ACC112 (cell line): Measurements from ENCODE around the gene PABPN1.

Experiments
- H2AFZ ChIP-seq: fragments of 200-600 bp; sonication (generic); one replicate; pipeline ENCODE4 v1.6.0; 2017; ENCODE audit warnings: antibody characterized with exemption, low read length; ENCODE audit not compliant: unreplicated experiment
- H3K27ac ChIP-seq: fragments of 200-600 bp; sonication (generic); 2 replicates; pipeline ENCODE4 v1.5.1; 2014; ENCODE audit warnings: low read depth, mild to moderate bottlenecking, antibody characterized with exemption, low read length, moderate library complexity
- H3K27me3 ChIP-seq: fragments of 200-600 bp; sonication (generic); 2 replicates; pipeline ENCODE4 v1.6.1; 2014; ENCODE audit warnings: mild to moderate bottlenecking, antibody characterized with exemption, low read length, moderate library complexity, mixed read lengths; ENCODE audit not compliant: insufficient read depth
- H3K36me3 ChIP-seq: fragments of 200-600 bp; sonication (generic); 2 replicates; pipeline ENCODE4 v1.6.1; 2016; ENCODE audit warnings: mild to moderate bottlenecking, antibody characterized with exemption, low read length, moderate library complexity, mixed read lengths; ENCODE audit not compliant: insufficient read depth
- H3K4me1 ChIP-seq: fragments of 200-600 bp; sonication (generic); one replicate; pipeline ENCODE4 v1.6.1; 2016; ENCODE audit warnings: low read length, mixed read lengths; ENCODE audit not compliant: insufficient read depth, unreplicated experiment, control insufficient read depth
- H3K4me3 ChIP-seq: fragments of 200-600 bp; sonication (generic); 2 replicates; pipeline ENCODE4 v1.5.1; 2014; ENCODE audit warnings: mild to moderate bottlenecking, low read depth, low read length
- H3K79me2 ChIP-seq: fragments of 200-600 bp; sonication (generic); one replicate; pipeline ENCODE4 v1.6.0; 2016; ENCODE audit warnings: low read length; ENCODE audit not compliant: control insufficient read depth, unreplicated experiment, insufficient read depth

PABPN1 gene

DNA sequence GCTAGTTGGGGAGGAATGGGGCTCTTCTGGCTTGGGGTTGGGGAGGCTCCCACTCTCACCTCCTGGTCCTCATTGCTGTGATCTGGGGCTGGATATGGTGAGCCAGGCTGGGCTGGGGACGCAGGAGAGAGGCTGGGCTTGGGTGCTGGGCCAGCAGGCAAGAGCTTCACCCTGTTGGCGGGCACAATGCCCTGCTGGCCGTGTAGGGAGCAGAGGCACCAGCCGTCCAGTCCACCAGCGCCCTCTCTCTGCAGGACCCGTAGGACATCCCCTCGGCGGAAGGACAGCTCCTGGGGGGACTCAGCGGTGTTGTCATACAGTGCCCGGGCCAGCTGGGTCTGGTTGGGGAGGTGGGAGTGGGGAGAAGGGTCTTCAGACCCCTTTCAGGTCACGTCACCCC is 39.2 kb downstream of the PABPN1 start:
- Histone ChIP-seq H3K36me3 (no peaks in the 10 kb centered on the region), H3K27ac (no peak overlapping the region; the same call in 1 of the 2 replicates), H3K4me3 (no peak overlapping the region), H3K27me3 (no peaks in the 10 kb centered on the region), H3K4me1 (peaks cover 11% of the 10 kb centered on the region), H2AFZ (no peak overlapping the region), H3K79me2 (peaks cover 16% of the 10 kb centered on the region)

DNA sequence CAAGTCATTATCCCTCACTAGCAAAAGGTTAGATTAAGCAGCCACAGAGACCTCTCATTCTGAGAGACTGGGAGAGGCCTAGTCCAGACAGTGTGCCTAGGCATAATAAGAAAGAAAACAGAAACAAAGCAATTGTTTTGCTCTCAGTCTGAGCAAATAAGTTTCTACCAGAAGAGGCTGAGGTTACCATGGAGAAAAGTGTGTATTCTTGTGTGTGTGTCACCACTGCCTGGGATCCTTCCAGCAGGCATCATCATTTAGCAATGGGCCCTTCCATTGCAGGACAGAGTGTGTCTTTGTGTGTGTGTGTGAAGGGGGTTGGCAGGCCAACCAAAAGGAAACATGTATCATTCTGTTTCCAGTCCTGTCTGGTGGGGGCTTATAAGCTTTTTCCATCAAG is 40.1 kb downstream of the PABPN1 start:
- H3K27ac ChIP-seq = peak overlapping the region; percentile 74
- H3K4me3 ChIP-seq = no peak overlapping the region
- H3K79me2 ChIP-seq = peaks cover 16% of the 10 kb centered on the region
- H3K4me1 ChIP-seq = peaks cover 11% of the 10 kb centered on the region
- no peak overlapping the region for H2AFZ ChIP-seq
- H3K36me3 ChIP-seq = no peaks in the 10 kb centered on the region
- H3K27me3 ChIP-seq = no peaks in the 10 kb centered on the region

GRCh38 chr14:23361763-23362162 is 40.5 kb downstream of the PABPN1 start:
- Histone ChIP-seq H3K36me3 (no peaks in the 10 kb centered on the region), H3K27ac (peak overlapping the region; percentile 74), H3K79me2 (peaks cover 16% of the 10 kb centered on the region), H3K4me3 (no peak overlapping the region), H2AFZ (no peak overlapping the region), H3K27me3 (no peaks in the 10 kb centered on the region), H3K4me1 (peaks cover 15% of the 10 kb centered on the region)

- Histone ChIP-seq H3K79me2 (peaks cover 16% of the 10 kb centered on the region), H3K27ac (peak overlapping the region; percentile 74; the same call in 1 of the 2 replicates), H3K27me3 (no peaks in the 10 kb centered on the region), H2AFZ (no peak overlapping the region), H3K36me3 (no peaks in the 10 kb centered on the region), H3K4me3 (no peak overlapping the region), H3K4me1 (peaks cover 16% of the 10 kb centered on the region)
Observed at GRCh38 chr14:23362200-23362599, 40.9 kb downstream of the PABPN1 start.

DNA sequence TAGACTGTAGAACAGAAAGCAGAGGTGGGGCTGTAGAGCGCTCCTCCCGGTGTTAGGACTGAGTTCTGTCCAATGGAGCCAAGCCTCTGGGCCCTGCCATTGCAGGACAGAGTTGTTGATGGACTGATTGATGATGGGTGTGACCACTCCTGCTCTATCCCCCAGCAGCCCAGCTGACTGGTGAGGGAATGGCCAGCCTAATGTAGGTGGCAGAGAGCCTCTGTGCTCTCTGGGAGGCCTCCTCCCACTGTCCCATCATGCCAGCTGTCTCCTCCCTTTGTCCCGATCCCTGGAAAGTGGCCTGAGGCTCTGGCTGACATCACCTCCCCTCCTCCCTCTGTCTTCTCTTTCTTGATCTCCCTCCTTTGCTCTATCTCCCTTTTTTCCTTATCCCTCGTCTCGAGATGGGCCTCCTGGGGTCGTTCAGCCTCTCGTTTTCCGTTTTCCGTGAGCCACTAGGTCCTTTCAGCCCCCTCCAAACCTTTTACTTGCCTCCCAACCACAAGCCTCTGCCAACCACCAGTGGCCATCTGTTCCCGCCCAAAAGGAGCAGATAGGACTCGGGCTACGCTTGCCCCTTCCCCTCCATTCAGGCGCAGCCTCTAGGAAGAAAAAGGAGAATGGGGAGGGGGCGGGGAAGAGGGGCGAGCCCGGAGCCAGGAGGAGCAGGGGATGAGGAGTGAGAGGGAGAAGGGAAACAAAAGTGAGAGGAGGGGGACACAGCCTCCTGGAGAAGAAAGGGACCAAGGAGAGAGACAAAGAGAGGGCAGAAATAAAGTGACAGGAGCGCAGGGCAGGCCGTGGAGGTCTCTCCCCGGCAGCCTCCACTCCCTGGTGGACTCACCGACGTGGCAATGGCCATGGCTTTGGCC is 43.1 kb downstream of the PABPN1 start:
- Histone ChIP-seq H3K36me3 (no peaks in the 10 kb centered on the region), H3K27me3 (peaks cover 9% of the 10 kb centered on the region), H3K4me1 (peaks cover 16% of the 10 kb centered on the region), H3K4me3 (peak overlapping the region; percentile 75), H2AFZ (peak overlapping the region; percentile 19), H3K79me2 (peaks cover 16% of the 10 kb centered on the region), H3K27ac (peak overlapping the region; percentile 54)

- Histone ChIP-seq H3K27me3 (peaks cover 12% of the 10 kb centered on the region), H3K79me2 (peaks cover 16% of the 10 kb centered on the region), H3K36me3 (no peaks in the 10 kb centered on the region), H2AFZ (peak within 1 kb of the TSS; percentile 19), H3K27ac (peak within 1 kb of the TSS; percentile 54), H3K4me3 (peak within 1 kb of the TSS; percentile 75), H3K4me1 (peaks cover 16% of the 10 kb centered on the region)
Observed at GRCh38 chr14:23365036-23365731, 43.9 kb downstream of the PABPN1 start, which contains the start of gene EFS. TSS of gene EFS (minus strand) at chr14:23365172. CDS start at chr14:23365025, 147 bp downstream.

GRCh38 chr14:23365732-23366425 is 44.6 kb downstream of the PABPN1 start:
- peaks cover 17% of the 10 kb centered on the region for H3K27me3 ChIP-seq
- peaks cover 16% of the 10 kb centered on the region for H3K4me1 ChIP-seq
- H2AFZ ChIP-seq = peak overlapping the region; percentile 19
- H3K4me3 ChIP-seq = peak overlapping the region; percentile 75
- H3K79me2 ChIP-seq = peaks cover 16% of the 10 kb centered on the region
- no peaks in the 10 kb centered on the region for H3K36me3 ChIP-seq
- H3K27ac ChIP-seq = peak overlapping the region; percentile 54; the same call in 1 of the 2 replicates

DNA sequence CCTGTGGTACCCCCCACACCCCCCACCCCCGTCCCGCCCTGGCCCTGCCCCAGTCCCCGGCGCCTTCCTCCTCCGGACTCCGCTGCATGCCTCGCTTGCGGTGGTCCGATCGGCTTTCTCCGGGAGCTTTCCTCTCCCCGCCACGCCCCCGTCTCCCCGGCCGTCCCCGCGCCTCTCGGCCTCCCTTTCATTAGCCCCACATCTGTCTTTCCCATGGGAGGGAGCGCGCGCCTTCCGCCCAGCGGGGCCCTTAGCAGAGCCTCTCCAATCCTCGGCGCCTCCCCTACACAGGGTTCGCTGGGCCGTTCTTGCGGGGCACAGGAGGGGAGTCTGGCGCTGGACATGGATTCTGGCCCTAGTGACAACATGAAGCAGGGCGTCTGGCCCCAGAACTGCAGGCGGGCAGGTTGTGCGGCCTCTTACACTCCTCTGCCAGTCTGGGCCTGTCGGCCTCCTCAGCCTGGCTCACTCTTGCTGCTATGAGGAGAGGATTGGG is 45.2 kb downstream of the PABPN1 start:
- H3K27ac ChIP-seq = no peak overlapping the region

DNA sequence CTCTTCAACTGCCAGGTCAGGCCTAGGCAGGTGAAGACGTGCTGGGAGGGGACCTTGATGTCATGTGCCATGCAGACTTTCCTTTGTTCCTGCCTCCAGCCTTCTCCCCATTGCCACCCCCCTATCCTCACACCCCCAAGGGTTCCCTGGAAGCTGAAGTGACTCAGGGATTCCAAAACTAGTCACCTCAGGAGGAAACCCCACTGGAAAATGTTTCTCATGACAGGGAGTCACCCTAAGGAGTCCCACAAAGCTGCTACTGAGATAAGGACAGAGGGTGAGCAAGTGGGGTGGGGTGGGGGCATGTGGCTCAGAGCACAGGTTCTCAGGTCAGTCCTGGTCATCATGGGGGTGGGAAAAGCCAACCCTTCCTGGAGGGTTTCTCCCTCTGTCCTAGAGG is 49.0 kb downstream of the PABPN1 start:
- H2AFZ ChIP-seq = no peak overlapping the region
- H3K27me3 ChIP-seq = peaks cover 22% of the 10 kb centered on the region
- no peak overlapping the region for H3K4me3 ChIP-seq
- no peak overlapping the region for H3K27ac ChIP-seq
- H3K36me3 ChIP-seq = no peaks in the 10 kb centered on the region
- H3K79me2 ChIP-seq = no peaks in the 10 kb centered on the region
- H3K4me1 ChIP-seq = peaks cover 5% of the 10 kb centered on the region

More for the DNA sequence above, 45.2 kb downstream of the PABPN1 start:
- H3K27me3 ChIP-seq = peaks cover 22% of the 10 kb centered on the region
- no peaks in the 10 kb centered on the region for H3K36me3 ChIP-seq
- H2AFZ ChIP-seq = peak overlapping the region; percentile 39
- H3K4me3 ChIP-seq = peak overlapping the region; percentile 75
- peaks cover 16% of the 10 kb centered on the region for H3K79me2 ChIP-seq
- peaks cover 16% of the 10 kb centered on the region for H3K4me1 ChIP-seq

GRCh38 chr14:23371865-23372264 is 50.6 kb downstream of the PABPN1 start:
- no peak overlapping the region for H2AFZ ChIP-seq
- peaks cover 22% of the 10 kb centered on the region for H3K27me3 ChIP-seq
- no peak overlapping the region for H3K27ac ChIP-seq
- no peak overlapping the region for H3K4me3 ChIP-seq
- peaks cover under 1% of the 10 kb centered on the region for H3K4me1 ChIP-seq
- H3K36me3 ChIP-seq = no peaks in the 10 kb centered on the region
- H3K79me2 ChIP-seq = no peaks in the 10 kb centered on the region
